HG03432 (cell line): ENCODE results near the gene APOL2.
"Not testable (repeated sequence)": the region's sequence is repeated elsewhere in the genome, so short reads cannot be mapped to it uniquely, and the experiment has no call there.

Experiments used
- ATAC-seq: cut with Tn5 transposase; IDR thresholded peaks from one replicate; pipeline ENCODE4 v1.9.1; 2021; ENCODE audit warnings: mild to moderate bottlenecking, moderate library complexity; ENCODE audit not compliant: unreplicated experiment

Gene APOL2

GRCh38 chr22:36202906-36203305 lies 36.4 kb downstream of the APOL2 start:
- not testable (repeated sequence) for ATAC-seq

DNA sequence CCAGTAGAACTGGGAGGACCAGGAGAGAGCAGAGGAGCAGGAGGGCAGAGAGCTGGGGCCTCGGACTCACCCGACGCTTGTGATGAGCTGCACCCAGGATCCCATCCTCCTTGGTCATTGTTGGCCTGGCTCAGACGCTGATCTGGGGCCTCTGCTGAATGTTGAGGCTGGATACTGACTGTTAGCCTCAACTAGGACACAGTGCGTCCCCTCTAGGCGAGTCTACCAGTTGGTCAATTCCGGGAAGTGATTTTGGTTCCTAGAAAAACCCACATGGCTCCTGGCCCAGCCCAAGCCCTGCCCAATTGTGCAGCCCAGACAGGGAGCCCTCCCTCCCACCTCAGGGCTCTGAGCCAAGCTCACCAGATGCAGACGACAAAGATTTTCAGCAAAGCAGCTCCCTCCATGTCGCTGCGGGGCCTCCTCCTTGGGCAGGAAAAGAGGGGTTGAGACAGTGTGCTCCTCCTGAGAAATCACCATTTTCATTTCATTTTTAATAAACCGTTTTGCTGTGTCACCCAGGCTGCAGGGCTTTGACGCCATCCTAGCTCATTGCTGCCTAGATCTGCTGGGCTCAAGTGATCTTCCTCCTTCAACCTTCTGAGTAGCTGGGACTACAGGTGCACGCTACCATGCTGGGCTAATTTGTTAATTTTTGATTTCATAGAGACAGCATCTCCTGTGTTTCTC lies 37.6 kb downstream of the APOL2 start, which contains the start of gene APOL4:
Gene APOL4 (minus strand): TSS at position 180 of the 690 bp plus-strand sequence. CDS start 75 bp downstream, at position 105.
- no peak for ATAC-seq

- not testable (repeated sequence) for ATAC-seq
These were observed 38.3 kb downstream of the APOL2 start for GRCh38 chr22:36201025-36201424.

GRCh38 chr22:36199001-36199551 lies 40.3 kb downstream of the APOL2 start:
- no peak for ATAC-seq

DNA sequence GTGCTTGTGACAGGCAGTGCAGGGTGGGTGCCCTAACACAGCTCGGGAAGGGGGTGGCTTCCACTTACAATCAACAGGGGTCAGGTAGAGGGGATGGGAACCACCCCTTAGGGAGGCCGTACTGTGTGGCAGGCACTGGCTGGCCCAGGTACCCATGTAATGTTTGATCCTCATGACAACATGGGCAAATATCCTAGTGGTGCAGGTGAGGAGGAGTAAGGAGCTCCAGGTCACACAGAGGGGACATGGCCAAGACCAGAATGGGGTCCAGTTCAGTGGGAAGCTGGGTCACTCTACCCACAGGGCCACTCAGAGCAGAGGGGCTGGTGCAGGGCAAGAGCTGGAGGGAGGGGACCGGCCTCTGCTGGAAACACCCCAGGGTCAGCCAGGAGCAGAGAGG lies 40.8 kb downstream of the APOL2 start:
- no peak for ATAC-seq

DNA sequence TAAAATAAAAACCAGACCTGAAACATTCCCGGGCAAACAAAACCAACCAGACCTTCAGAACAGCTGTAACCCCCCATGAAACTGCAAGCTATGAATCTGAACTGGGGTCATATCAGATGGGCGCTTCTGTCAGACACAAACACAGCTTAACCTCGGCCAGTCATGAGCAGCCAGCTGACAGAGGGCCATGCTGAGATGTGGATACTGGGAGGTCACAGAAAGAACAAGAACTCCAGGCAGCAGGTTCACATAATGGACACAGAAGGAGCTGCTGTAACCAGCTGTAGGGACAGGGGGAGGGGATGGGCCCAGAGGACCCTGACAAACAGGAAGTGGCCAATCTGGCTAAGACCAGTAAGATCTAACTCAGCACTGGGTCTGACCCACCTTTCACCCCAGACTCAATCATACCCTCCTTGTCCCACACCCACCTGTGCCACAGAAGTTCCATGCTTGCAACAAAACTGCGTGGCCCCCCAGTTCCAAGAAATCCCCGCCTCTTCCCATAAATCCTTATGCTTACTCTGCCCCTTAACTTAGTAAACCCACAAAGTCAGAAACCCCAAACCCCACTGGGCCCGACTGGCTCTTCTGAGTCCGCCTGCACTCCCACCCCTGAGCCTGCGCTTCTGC lies 41.7 kb downstream of the APOL2 start:
- no peak for ATAC-seq

- no peak for ATAC-seq
These were observed 42.3 kb downstream of the APOL2 start for GRCh38 chr22:36197065-36197440.

DNA sequence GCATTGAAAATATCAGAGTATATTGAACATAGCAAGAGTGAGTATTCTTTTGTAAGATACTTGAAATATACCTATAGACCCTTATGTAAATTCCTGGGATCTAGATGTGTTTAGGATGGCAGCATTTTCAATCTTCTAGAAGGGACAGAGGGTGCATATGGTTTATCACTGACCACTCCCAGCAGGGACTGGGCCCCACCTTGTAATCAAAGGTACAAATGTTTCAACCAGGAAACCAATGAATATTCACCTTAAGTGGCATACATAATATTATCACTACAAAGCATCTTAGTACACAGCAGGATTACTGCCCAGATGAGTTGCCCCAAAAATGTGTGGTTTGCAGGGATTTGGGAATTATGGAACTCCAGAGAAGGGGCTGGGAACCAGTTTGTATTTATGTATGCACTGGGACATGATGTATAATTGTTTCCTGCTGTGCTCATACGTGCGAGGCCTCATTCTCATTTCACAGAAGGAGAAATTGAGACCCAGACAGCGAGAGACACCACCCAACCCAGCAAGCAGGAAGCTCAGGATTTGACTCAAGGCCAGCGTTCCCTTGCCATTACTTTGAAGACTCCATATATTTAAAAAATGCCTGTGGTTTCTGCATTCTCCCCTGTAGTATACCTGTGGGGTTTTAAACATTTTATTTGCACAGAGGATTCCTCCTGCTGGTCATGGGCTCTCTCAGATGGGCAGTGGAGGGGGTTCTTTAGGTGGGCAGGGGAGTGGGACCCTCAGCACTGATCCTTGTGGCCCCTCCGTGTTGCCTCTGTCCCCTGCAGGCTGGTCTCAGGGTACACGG lies 42.9 kb downstream of the APOL2 start:
- no peak for ATAC-seq

DNA sequence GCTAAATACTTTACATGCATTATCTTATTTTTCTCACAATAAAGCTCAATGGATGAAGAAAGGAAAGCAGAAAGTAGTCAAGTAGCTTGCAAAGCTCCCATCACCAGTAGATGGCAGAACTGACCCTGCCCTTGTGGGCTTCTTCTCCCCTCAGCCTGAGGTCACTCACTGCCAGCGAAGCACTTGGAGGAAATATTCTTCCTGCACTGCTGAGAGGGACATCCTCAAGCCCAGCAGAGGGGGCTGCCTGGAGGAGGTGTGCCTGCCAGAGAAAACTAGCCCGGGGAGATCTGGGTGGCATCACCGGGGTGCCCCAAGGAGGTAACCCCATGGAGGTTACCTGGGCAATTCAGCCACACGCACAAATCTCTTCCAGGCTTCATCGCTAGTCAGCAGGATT lies 44.4 kb downstream of the APOL2 start:
- ATAC-seq: no peak

DNA sequence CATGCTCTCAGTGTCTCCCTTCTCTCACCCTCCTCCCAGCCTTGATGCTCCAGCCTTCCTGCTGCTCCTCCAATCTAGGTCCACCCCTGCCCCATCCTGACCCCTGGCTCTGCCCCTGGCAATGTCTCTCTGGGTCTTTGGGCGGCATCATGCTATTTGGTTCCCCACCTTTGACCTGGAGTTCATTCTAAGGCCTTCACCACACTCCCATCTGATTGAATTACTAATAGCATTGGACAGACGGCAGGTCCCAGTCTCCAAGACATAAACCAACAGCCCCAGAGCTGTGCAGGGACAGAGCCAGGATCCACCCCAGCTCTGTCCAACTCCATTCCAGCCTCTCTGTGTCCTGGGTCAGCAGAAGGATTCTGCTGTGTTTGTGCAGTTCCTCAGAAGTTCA lies 44.9 kb downstream of the APOL2 start:
- no peak for ATAC-seq

- no peak for ATAC-seq
These were observed 45.8 kb downstream of the APOL2 start for GRCh38 chr22:36193577-36193976.

GRCh38 chr22:36193171-36193570 lies 46.2 kb downstream of the APOL2 start:
- ATAC-seq: no peak

DNA sequence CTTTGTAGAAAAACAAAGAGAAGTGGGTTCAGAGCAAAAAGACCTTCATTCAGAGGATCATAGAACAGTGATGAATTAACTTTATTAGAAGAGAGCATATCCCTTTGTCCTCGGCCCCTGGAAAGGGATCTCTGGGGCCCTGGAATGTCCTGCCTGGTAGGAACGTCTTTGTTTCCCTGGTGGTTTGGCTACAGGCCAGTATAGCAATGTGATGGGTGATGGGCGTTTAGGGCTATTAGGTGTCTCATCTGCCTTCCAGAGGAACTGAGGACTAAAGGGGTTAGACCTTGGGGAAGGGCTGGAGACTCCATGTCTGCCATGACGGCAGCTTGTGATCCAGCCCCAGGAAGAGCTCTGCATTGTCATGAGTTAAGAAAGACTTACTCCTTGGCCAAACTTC lies 46.8 kb downstream of the APOL2 start:
- ATAC-seq: no peak

GRCh38 chr22:36191106-36191836 lies 48.1 kb downstream of the APOL2 start:
- no peak for ATAC-seq

DNA sequence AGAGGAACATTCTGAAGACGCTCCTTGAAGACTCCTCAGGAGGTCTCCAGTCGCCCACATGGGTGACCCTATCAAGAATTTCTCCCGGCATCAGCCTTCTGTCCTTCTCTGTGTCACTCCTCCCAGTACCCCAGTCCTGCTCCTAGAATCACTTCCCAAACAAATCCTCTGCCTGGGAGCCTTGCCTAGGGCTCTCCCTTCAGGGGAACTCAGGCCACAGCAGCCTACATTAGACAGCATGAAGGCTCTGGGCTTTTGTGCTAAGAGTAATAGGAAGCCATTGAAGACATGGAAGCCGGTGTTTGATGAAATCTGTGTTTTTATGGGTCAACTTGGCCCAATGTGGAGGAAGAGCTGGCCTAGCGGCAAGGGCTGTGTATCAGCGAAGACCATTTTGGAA lies 51.5 kb downstream of the APOL2 start:
- ATAC-seq: not testable (repeated sequence)

GRCh38 chr22:36185828-36186624 lies 53.3 kb downstream of the APOL2 start:
- ATAC-seq: no peak

- ATAC-seq: no peak
These were observed 54.8 kb downstream of the APOL2 start for GRCh38 chr22:36184433-36185025.

GRCh38 chr22:36183446-36183845 lies 55.9 kb downstream of the APOL2 start:
- no peak for ATAC-seq

GRCh38 chr22:36182857-36183256 lies 56.5 kb downstream of the APOL2 start:
- no peak for ATAC-seq

DNA sequence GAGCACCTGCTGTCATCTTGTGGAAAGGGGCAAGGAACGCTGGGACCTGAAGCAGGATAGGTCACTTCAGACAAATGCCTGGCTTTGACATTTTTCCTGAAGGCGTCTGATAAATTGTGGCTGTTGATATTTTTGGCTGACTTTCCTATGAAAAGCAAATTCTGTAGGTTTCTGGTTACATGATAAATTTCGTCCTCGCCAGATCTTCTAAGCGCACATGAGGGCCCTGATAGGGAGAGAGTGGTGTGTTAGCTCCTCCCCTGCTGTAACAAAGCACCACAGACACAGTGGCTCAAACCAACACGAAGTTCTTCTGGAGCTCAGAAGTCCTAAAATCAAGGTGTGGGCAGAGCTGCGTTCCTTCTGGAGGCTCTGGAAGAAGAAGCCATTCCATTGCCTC lies 57.3 kb downstream of the APOL2 start:
- ATAC-seq: no peak
